ENCODE data around the gene AK6.

GRCh38 chr5:69374911-69375446 is 5.7 kb upstream of the AK6 start:
- TF ChIP-seq MAX (IDR thresholded peaks at IDR 0.05) (no peak), SP1 (IDR thresholded peaks at IDR 0.05) (no peak), CTCF (IDR thresholded peaks at IDR 0.05; ENCODE audit: low read depth, low read length, missing input control) (no peak), TAF1 (conservative IDR thresholded peaks at IDR 0.05) (no peak), REST (IDR thresholded peaks at IDR 0.05) (no peak), GABPA (IDR thresholded peaks at IDR 0.05 in 1 of 2, conservative IDR thresholded peaks at IDR 0.05 in 1 of 2) (no peak), JUND (IDR thresholded peaks at IDR 0.05) (no peak), RXRA (IDR thresholded peaks at IDR 0.05) (no peak), RAD21 (IDR thresholded peaks at IDR 0.05) (no peak), NR2F2 (IDR thresholded peaks at IDR 0.05) (no peak), YY1 (IDR thresholded peaks at IDR 0.05) (no peak)
- TF ChIP-seq, protein P1, sequence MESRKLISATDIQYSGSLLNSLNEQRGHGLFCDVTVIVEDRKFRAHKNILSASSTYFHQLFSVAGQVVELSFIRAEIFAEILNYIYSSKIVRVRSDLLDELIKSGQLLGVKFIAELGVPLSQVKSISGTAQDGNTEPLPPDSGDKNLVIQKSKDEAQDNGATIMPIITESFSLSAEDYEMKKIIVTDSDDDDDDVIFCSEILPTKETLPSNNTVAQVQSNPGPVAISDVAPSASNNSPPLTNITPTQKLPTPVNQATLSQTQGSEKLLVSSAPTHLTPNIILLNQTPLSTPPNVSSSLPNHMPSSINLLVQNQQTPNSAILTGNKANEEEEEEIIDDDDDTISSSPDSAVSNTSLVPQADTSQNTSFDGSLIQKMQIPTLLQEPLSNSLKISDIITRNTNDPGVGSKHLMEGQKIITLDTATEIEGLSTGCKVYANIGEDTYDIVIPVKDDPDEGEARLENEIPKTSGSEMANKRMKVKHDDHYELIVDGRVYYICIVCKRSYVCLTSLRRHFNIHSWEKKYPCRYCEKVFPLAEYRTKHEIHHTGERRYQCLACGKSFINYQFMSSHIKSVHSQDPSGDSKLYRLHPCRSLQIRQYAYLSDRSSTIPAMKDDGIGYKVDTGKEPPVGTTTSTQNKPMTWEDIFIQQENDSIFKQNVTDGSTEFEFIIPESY (IDR thresholded peaks at IDR 0.05): no peak
- TF ChIP-seq, protein P2, sequence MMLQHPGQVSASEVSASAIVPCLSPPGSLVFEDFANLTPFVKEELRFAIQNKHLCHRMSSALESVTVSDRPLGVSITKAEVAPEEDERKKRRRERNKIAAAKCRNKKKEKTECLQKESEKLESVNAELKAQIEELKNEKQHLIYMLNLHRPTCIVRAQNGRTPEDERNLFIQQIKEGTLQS (IDR thresholded peaks at IDR 0.05): no peak
